IMR-90 (cell line): ENCODE results near the gene CATSPER4. TPM values are rescaled to one million over a fixed set of nuclear protein-coding genes. Genes with fewer than 3 reads are reported as not detected.

ENCODE experiments used
- ATAC-seq: fragments of 200-7000 bp; cut with Tn5 transposase; 2 replicates; pipeline ENCODE4 v1.9.1; 2020; ENCODE audit warnings: low read depth, mild to moderate bottlenecking, moderate library complexity
- BruUV-seq: library from RNA; stranded (reverse); fragments of 400-500 nt; replicated peaks from 2 replicates; lab custom pipeline; 2021; lab: Mats Ljungman, UMichigan
- CTCF ChIA-PET: fragments of 300-600 bp; formaldehyde crosslinking; extraction: SDS; loops from one replicate; lab custom pipeline; 2021; ENCODE audit warnings: antibody characterized with exemption; lab: Yijun Ruan, JAX
- POLR2A ChIA-PET: fragments of 300-600 bp; sonication (Branson Sonifier 250); formaldehyde crosslinking; loops from one replicate; lab custom pipeline; 2022; ENCODE audit warnings: antibody characterized with exemption; ENCODE audit not compliant: unreplicated experiment; lab: Charles Lee
- DNase-seq: peaks from one replicate; pipeline ENCODE4 v3.0.0; 2013
- H2AFZ ChIP-seq: replicated peaks from 2 replicates; pipeline ENCODE3; 2013; ENCODE audit warnings: low read length, mild to moderate bottlenecking; ENCODE audit not compliant: poor library complexity
- H2AK5ac ChIP-seq: 2 replicates; pipeline ENCODE4 v1.6.1; 2013; ENCODE audit warnings: low read depth, low read length, inconsistent platforms
- H2AK9ac ChIP-seq: replicated peaks from 2 replicates; pipeline ENCODE3; 2013; ENCODE audit warnings: mild to moderate bottlenecking, low read depth, low read length, moderate library complexity; ENCODE audit not compliant: poor library complexity
- H2BK120ac ChIP-seq: 2 replicates; pipeline ENCODE4 v1.6.1; 2013; ENCODE audit warnings: low read depth, low read length, inconsistent platforms
- H2BK15ac ChIP-seq: 3 replicates; pipeline ENCODE4 v1.6.1; 2013; ENCODE audit warnings: low read depth, low read length, inconsistent platforms
- H2BK20ac ChIP-seq: 2 replicates; pipeline ENCODE4 v1.6.1; 2013; ENCODE audit warnings: low read depth, mild to moderate bottlenecking, inconsistent platforms, low read length, moderate library complexity
- H2BK5ac ChIP-seq: 2 replicates; pipeline ENCODE4 v1.6.1; 2013; ENCODE audit warnings: mild to moderate bottlenecking, low read depth, low read length, inconsistent platforms; ENCODE audit not compliant: poor library complexity, severe bottlenecking
- H3K14ac ChIP-seq: replicated peaks from 2 replicates; pipeline ENCODE4 v1.6.1; 2013; ENCODE audit warnings: low read depth, low read length, inconsistent platforms
- H3K18ac ChIP-seq: 2 replicates; pipeline ENCODE4 v1.6.1; 2013; ENCODE audit warnings: low read depth, low read length, control low read depth
- H3K23ac ChIP-seq: 2 replicates; pipeline ENCODE4 v1.6.1; 2013; ENCODE audit warnings: low read depth, low read length, inconsistent platforms
- H3K27ac ChIP-seq: 2 replicates; pipeline ENCODE4 v1.5.1; 2013; ENCODE audit warnings: mild to moderate bottlenecking, control low read depth, low read length; ENCODE audit not compliant: insufficient read depth
- H3K27me3 ChIP-seq: 2 replicates; pipeline ENCODE4 v1.6.1; 2013; ENCODE audit warnings: low read length; ENCODE audit not compliant: control insufficient read depth, insufficient read depth
- H3K36me3 ChIP-seq: 2 replicates; pipeline ENCODE4 v1.6.1; 2013; ENCODE audit warnings: low read length, mixed read lengths; ENCODE audit not compliant: control insufficient read depth, insufficient read depth
- H3K4ac ChIP-seq: 2 replicates; pipeline ENCODE4 v1.6.1; 2013; ENCODE audit warnings: low read depth, low read length, inconsistent platforms
- H3K4me1 ChIP-seq: 2 replicates; pipeline ENCODE4 v1.6.1; 2013; ENCODE audit warnings: low read length, mixed read lengths; ENCODE audit not compliant: control insufficient read depth, insufficient read depth
- H3K4me2 ChIP-seq: 2 replicates; pipeline ENCODE4 v1.6.1; 2013; ENCODE audit warnings: low read depth, mild to moderate bottlenecking, control low read depth, low read length, moderate library complexity
- H3K4me3 ChIP-seq: 2 replicates; pipeline ENCODE4 v1.5.1; 2013; ENCODE audit warnings: low read depth, mild to moderate bottlenecking, control low read depth, low read length, moderate library complexity; ENCODE audit not compliant: insufficient read depth
- H3K56ac ChIP-seq: 2 replicates; pipeline ENCODE4 v1.6.1; 2013; ENCODE audit warnings: low read length, inconsistent platforms; ENCODE audit not compliant: insufficient read depth; ENCODE audit errors: extremely low read depth
- H3K79me1 ChIP-seq, 2 experiments: 2 replicates each; pipeline ENCODE4 v1.6.1; 2013; ENCODE audit warnings: low read length in 2 of 2, inconsistent platforms in 1 of 2, low read depth in 1 of 2
- H3K9ac ChIP-seq: 2 replicates; pipeline ENCODE4 v1.6.1; 2013; ENCODE audit warnings: low read depth, low read length, control low read depth
- H3K9me1 ChIP-seq: 2 replicates; pipeline ENCODE4 v1.6.1; 2013; ENCODE audit warnings: low read length, inconsistent platforms; ENCODE audit not compliant: insufficient read depth
- H3K9me3 ChIP-seq: 2 replicates; pipeline ENCODE4 v1.6.1; 2013; ENCODE audit warnings: low read length; ENCODE audit not compliant: control insufficient read depth, insufficient read depth
- H4K20me1 ChIP-seq: 2 replicates; pipeline ENCODE4 v1.6.1; 2013; ENCODE audit warnings: low read length, inconsistent platforms; ENCODE audit not compliant: insufficient read depth
- H4K5ac ChIP-seq: 2 replicates; pipeline ENCODE4 v1.6.1; 2013; ENCODE audit warnings: mild to moderate bottlenecking, low read depth, low read length, control low read depth
- H4K8ac ChIP-seq, 2 experiments: 2 replicates each; pipeline ENCODE4 v1.6.1; 2013; ENCODE audit warnings: low read depth in 2 of 2, low read length in 2 of 2, control low read depth in 1 of 2, inconsistent platforms in 1 of 2
- H4K91ac ChIP-seq: 2 replicates; pipeline ENCODE4 v1.6.1; 2013; ENCODE audit warnings: low read depth, low read length, inconsistent platforms; ENCODE audit not compliant: insufficient read depth
- CHD1 ChIP-seq: IDR thresholded peaks from 2 replicates; pipeline ENCODE4 v1.6.1; 2012; ENCODE audit warnings: low read depth, low read length, improper control_type of control experiment
- FOS ChIP-seq: fragments of 150-350 bp; IDR thresholded peaks from 2 replicates; pipeline ENCODE4 v1.6.1; 2016; ENCODE audit warnings: low read depth, low read length
- MAFK ChIP-seq: IDR thresholded peaks from 2 replicates; pipeline ENCODE4 v1.6.1; 2012; ENCODE audit warnings: low read depth, low read length, improper control_type of control experiment
- MAZ ChIP-seq: IDR thresholded peaks from 2 replicates; pipeline ENCODE4 v1.6.1; 2012; ENCODE audit warnings: low read depth, mild to moderate bottlenecking, low read length, improper control_type of control experiment, moderate library complexity, borderline replicate concordance
- NFE2L2 ChIP-seq: fragments of 150-350 bp; IDR thresholded peaks from 2 replicates; pipeline ENCODE4 v1.6.1; 2016; ENCODE audit warnings: low read depth, mild to moderate bottlenecking, low read length
- POLR2A ChIP-seq: IDR thresholded peaks from 2 replicates; pipeline ENCODE4 v1.6.1; 2012; ENCODE audit warnings: mild to moderate bottlenecking, low read depth, low read length
- RAD21 ChIP-seq: IDR thresholded peaks from 2 replicates; pipeline ENCODE4 v1.6.1; 2012; ENCODE audit warnings: low read length, improper control_type of control experiment
- RCOR1 ChIP-seq: IDR thresholded peaks from 2 replicates; pipeline ENCODE4 v1.6.1; 2012; ENCODE audit warnings: mild to moderate bottlenecking, low read length, improper control_type of control experiment; ENCODE audit not compliant: insufficient replicate concordance
- SMC3 ChIP-seq: fragments of 150-350 bp; IDR thresholded peaks from 2 replicates; pipeline ENCODE4 v1.6.1; 2016; ENCODE audit warnings: low read depth, mild to moderate bottlenecking, antibody characterized with exemption, low read length, moderate library complexity
- WGBS, 2 experiments: methylation state at CpG; one replicate each; pipeline versions ENCODE4 v1.1.5 to v1.1.7; 2013; ENCODE audit warnings: missing lambda C conversion rate in 2 of 2; ENCODE audit not compliant: insufficient read length in 1 of 2; ENCODE audit errors: extremely low coverage in 2 of 2; 5-methylcytosine and 5-hydroxymethylcytosine counted together
- dilution Hi-C: fragments of 300-500 bp; cut with HindIII; formaldehyde crosslinking; loops from one replicate; pipeline ENCODE4 v1.14.3; 2018; ENCODE audit warnings: low sequenced_read_pairs; ENCODE audit not compliant: unreplicated experiment
- in situ Hi-C: fragments of 300-500 bp; cut with MboI; formaldehyde crosslinking; loops from 3 replicates; pipeline ENCODE4 v1.14.3; 2019; ENCODE audit warnings: low sequenced_read_pairs, inconsistent platforms, mixed read lengths
- intact Hi-C: fragments of 100-400 bp; cut with micrococcal nuclease; formaldehyde crosslinking; loops from 2 replicates; pipeline ENCODE4 v1.10.0; 2022
- polyA plus RNA-seq, 3 experiments: library from polyadenylated mRNA; depleted of rRNA; stranded (reverse); fragments of >200 nt; gene quantifications; 2 replicates each; pipeline ENCODE4 v1.2.3, GENCODE V29; 2012; ENCODE audit warnings: low replicate concordance in 1 of 3
- total RNA-seq: library from RNA; depleted of rRNA; stranded (reverse); fragments of >200 nt; gene quantifications from 2 replicates; pipeline ENCODE4 v1.2.3, GENCODE V29; 2012
- TF ChIP-seq, protein P1 (sequence below): fragments of 150-350 bp; IDR thresholded peaks from 2 replicates; pipeline ENCODE4 v1.6.1; 2017; ENCODE audit warnings: mild to moderate bottlenecking, antibody characterized with exemption, low read length, low read depth
- TF ChIP-seq, protein P2 (sequence below): conservative IDR thresholded peaks from 2 replicates; pipeline ENCODE4 v1.5.1; 2012; ENCODE audit warnings: mild to moderate bottlenecking, low read depth, low read length, improper control_type of control experiment
- TF ChIP-seq, protein P3 (sequence below): fragments of 150-350 bp; IDR thresholded peaks from 2 replicates; pipeline ENCODE4 v1.6.1; 2016; ENCODE audit warnings: low read depth, mild to moderate bottlenecking, low read length, moderate library complexity, borderline replicate concordance

CATSPER4 gene
- total and polyA plus RNA-seq, 2 of the 4 experiments (the other 2 are of a cell fraction): not detected

DNA sequence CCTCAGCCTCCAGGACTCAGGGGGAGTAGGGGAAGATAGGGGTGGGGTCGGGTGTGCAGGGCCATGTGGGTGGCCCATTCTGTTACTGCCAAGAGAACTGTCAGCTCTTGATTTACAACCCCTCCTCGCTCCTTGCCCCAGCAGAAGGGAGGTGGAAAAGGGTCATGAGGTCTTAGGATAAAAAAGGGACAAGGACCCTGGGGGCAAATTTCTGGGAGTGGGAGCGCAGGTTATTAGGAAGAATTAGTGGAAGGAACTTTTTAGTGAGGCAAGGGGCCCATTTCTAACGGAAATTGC is 30.7 kb upstream of the CATSPER4 start:
- Histone ChIP-seq H3K14ac (no peak overlapping the region), H3K36me3 (no peaks in the 10 kb centered on the region), H2BK15ac (no peak overlapping the region), H3K23ac (no peak overlapping the region), H3K4me3 (no peak overlapping the region), H3K9me3 (no peaks in the 10 kb centered on the region), H3K79me1 (no peaks in the 10 kb centered on the region), H3K4me1 (peaks cover 4% of the 10 kb centered on the region), H4K5ac (no peak overlapping the region), H2AK9ac (no peak overlapping the region), H4K8ac (no peak overlapping the region), H3K4ac (no peak overlapping the region), H4K91ac (no peak overlapping the region), H3K27ac (no peak overlapping the region), H3K9ac (no peak overlapping the region), H3K4me2 (no peak overlapping the region), H3K18ac (no peak overlapping the region), H2AK5ac (no peak overlapping the region), H3K56ac (no peak overlapping the region), H4K20me1 (no peaks in the 10 kb centered on the region), H2BK20ac (no peak overlapping the region), H2BK120ac (no peak overlapping the region), H3K27me3 (peaks cover 49% of the 10 kb centered on the region), H2AFZ (no peak overlapping the region), H2BK5ac (no peak overlapping the region), H3K9me1 (no peaks in the 10 kb centered on the region)
- DNase-seq (no peak), ATAC-seq (no peak)
- ChIA-PET CTCF (no interaction called here), POLR2A (no interaction called here)
- dilution Hi-C loops: no loop called here
- intact Hi-C loops: no loop called here
- no TSS peak for BruUV-seq
- 43% methylated on average over 2 of the region's 4 CpGs; no CpG with 5 or more reads in 1 of the 2 experiments for WGBS, 2 experiments
- TF ChIP-seq MAZ (no peak), RCOR1 (no peak), CHD1 (no peak), RAD21 (no peak), NFE2L2 (no peak), MAFK (no peak), FOS (no peak), SMC3 (no peak), POLR2A (no peak)
- TF ChIP-seq, protein P1, sequence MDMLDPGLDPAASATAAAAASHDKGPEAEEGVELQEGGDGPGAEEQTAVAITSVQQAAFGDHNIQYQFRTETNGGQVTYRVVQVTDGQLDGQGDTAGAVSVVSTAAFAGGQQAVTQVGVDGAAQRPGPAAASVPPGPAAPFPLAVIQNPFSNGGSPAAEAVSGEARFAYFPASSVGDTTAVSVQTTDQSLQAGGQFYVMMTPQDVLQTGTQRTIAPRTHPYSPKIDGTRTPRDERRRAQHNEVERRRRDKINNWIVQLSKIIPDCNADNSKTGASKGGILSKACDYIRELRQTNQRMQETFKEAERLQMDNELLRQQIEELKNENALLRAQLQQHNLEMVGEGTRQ: no peak
- TF ChIP-seq, protein P2, sequence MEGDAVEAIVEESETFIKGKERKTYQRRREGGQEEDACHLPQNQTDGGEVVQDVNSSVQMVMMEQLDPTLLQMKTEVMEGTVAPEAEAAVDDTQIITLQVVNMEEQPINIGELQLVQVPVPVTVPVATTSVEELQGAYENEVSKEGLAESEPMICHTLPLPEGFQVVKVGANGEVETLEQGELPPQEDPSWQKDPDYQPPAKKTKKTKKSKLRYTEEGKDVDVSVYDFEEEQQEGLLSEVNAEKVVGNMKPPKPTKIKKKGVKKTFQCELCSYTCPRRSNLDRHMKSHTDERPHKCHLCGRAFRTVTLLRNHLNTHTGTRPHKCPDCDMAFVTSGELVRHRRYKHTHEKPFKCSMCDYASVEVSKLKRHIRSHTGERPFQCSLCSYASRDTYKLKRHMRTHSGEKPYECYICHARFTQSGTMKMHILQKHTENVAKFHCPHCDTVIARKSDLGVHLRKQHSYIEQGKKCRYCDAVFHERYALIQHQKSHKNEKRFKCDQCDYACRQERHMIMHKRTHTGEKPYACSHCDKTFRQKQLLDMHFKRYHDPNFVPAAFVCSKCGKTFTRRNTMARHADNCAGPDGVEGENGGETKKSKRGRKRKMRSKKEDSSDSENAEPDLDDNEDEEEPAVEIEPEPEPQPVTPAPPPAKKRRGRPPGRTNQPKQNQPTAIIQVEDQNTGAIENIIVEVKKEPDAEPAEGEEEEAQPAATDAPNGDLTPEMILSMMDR: no peak
- TF ChIP-seq, protein P3, sequence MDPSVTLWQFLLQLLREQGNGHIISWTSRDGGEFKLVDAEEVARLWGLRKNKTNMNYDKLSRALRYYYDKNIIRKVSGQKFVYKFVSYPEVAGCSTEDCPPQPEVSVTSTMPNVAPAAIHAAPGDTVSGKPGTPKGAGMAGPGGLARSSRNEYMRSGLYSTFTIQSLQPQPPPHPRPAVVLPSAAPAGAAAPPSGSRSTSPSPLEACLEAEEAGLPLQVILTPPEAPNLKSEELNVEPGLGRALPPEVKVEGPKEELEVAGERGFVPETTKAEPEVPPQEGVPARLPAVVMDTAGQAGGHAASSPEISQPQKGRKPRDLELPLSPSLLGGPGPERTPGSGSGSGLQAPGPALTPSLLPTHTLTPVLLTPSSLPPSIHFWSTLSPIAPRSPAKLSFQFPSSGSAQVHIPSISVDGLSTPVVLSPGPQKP: no peak
- in situ Hi-C loops: no loop called here
